Measurements from ENCODE around the gene JUN. TPM values are rescaled to one million over a fixed set of nuclear protein-coding genes. Genes with fewer than 3 reads are reported as not detected.

Gene JUN
- total RNA-seq, 1 experiment from 2014 or later = 14.2 TPM

GRCh38 chr1:58783090-58783992 lies 506 bp downstream of the JUN start:
- Histone ChIP-seq H3K14ac (ENCODE audit: insufficient read depth, low read length) (peak overlapping the region; percentile 85), H3K23me2 (ENCODE audit: insufficient read length, low read depth, low read length, poor library complexity, severe bottlenecking) (peaks cover 32% of the 10 kb centered on the region), H4K20me1 (ENCODE audit: control insufficient read depth, insufficient read depth, insufficient read length) (no peaks in the 10 kb centered on the region), H2AK5ac (ENCODE audit: insufficient read length, low read length) (no peak overlapping the region), H3K56ac (ENCODE audit: insufficient read length, low read depth, low read length) (no peak overlapping the region), H3K9ac (ENCODE audit: extremely low read depth, insufficient read length, low read length) (peak overlapping the region; percentile 81), H2BK20ac (ENCODE audit: low read depth, low read length, poor library complexity, severe bottlenecking) (no peak overlapping the region), H3K4ac (ENCODE audit: low read depth, low read length) (no peak overlapping the region; the same call in 1 of the 2 replicates), H4K5ac (ENCODE audit: insufficient read length, low read depth, low read length) (no peak overlapping the region), H2BK12ac (ENCODE audit: insufficient read length, low read depth, low read length) (no peak overlapping the region), H3K79me2 (ENCODE audit: insufficient read depth, low read length) (no peaks in the 10 kb centered on the region; the same call in 1 of the 2 replicates), H4K91ac (ENCODE audit: insufficient read length, low read depth, low read length) (no peak overlapping the region), H3K9me3 (ENCODE audit: control insufficient read depth, low read depth, low read length) (no peaks in the 10 kb centered on the region), H3K27me3 (ENCODE audit: insufficient read depth, low read length) (peaks cover 15% of the 10 kb centered on the region; the same call in 1 of the 2 replicates), H2AFZ (ENCODE audit: low read length) (no peak overlapping the region), H4K8ac (replicated peaks; ENCODE audit: insufficient read length, low read depth, low read length) (no peak overlapping the region), H2BK15ac (ENCODE audit: low read depth, low read length) (no peak overlapping the region), H3K23ac (ENCODE audit: insufficient read length, low read depth, low read length) (no peak overlapping the region), H3K4me2 (ENCODE audit: insufficient read depth, insufficient read length, low read length) (peak overlapping the region; percentile 96), H3K27ac (ENCODE audit: insufficient read length, low read depth, low read length) (no peak overlapping the region), H2BK5ac (ENCODE audit: insufficient read length, low read length) (no peak overlapping the region), H2BK120ac (ENCODE audit: low read depth, low read length, poor library complexity, severe bottlenecking) (no peak overlapping the region), H3K4me1 (ENCODE audit: insufficient read depth, low read length) (peaks cover 5% of the 10 kb centered on the region; the same call in 1 of the 2 replicates), H3K79me1 (ENCODE audit: insufficient read depth, low read depth, low read length, poor library complexity, severe bottlenecking) (no peaks in the 10 kb centered on the region), H3T11ph (ENCODE audit: low read length) (no peak overlapping the region), H3K18ac (ENCODE audit: insufficient read length, low read depth, low read length) (peak overlapping the region; percentile 38)
- H3K4me3 Mint-ChIP-seq = peak overlapping the region; percentile 83 to 91
- WGBS (ENCODE audit: extremely low coverage, insufficient read length, low lambda C conversion rate) = no CpG with 5 or more reads among the region's 86 CpGs
- H3K9me3 Mint-ChIP-seq = peaks cover 8 to 9% of the 10 kb centered on the region in 2 experiments; a peak in 3 of 5 replicates
- peaks cover 0 to 9% (median 6%) of the 10 kb centered on the region in 3 experiments; a peak in 4 of 7 replicates for H3K36me3 Mint-ChIP-seq (ENCODE audit: insufficient read depth in 1 of 3, low read depth in 3 of 3)
- H3K4me1 Mint-ChIP-seq = peaks cover 18 to 26% of the 10 kb centered on the region in 2 experiments
- H3K27ac Mint-ChIP-seq = peak overlapping the region; percentile 87 to 98 (median 95); a peak in 6 of 7 replicates
- peaks cover 35% of the 10 kb centered on the region for H3K27me3 Mint-ChIP-seq (ENCODE audit: low read depth)
- TF ChIP-seq CTCF (conservative IDR thresholded peaks at IDR 0.05) = no peak
- DNase-seq = peak; percentile 47

Measured in H9 (cell line).